PFSK-1 (cell line): ENCODE results near the gene SLX9.

ENCODE experiments used
- FOXP2 ChIP-seq: optimal IDR thresholded peaks from 2 replicates; pipeline ENCODE3; 2011; ENCODE audit warnings: borderline replicate concordance, control low read depth, inconsistent platforms; ENCODE audit not compliant: insufficient read depth; ENCODE audit errors: extremely low read length, extremely low read depth
- POLR2AphosphoS5 ChIP-seq: IDR thresholded peaks from 2 replicates; pipeline ENCODE4 v1.6.1; 2012; ENCODE audit warnings: low read depth, mild to moderate bottlenecking, control low read depth, low read length, moderate library complexity
- REST ChIP-seq, 2 experiments: IDR thresholded peaks; 2 replicates each; pipeline versions ENCODE4 v1.6.1 to v1.8.0; 2011 to 2012; ENCODE audit warnings: low read depth in 2 of 2, low read length in 2 of 2, control low read depth in 1 of 2, inconsistent platforms in 1 of 2, mild to moderate bottlenecking in 1 of 2, moderate library complexity in 1 of 2; ENCODE audit not compliant: insufficient read depth in 1 of 2
- SIN3A ChIP-seq: IDR thresholded peaks from 2 replicates; pipeline ENCODE4 v1.6.1; 2012; ENCODE audit warnings: mild to moderate bottlenecking, low read length, moderate library complexity, borderline replicate concordance; ENCODE audit not compliant: insufficient read depth
- TAF1 ChIP-seq: IDR thresholded peaks from 2 replicates; pipeline ENCODE4 v1.6.1; 2012; ENCODE audit warnings: low read length, control low read depth, borderline replicate concordance; ENCODE audit not compliant: insufficient read depth

The SLX9 gene

GRCh38 chr21:44892095-44892494 lies 47.7 kb upstream of the SLX9 start:
- no peak for TF ChIP-seq REST (IDR thresholded peaks at IDR 0.05; ENCODE audit: insufficient read depth in 1 of 2, low read depth in 2 of 2, low read length in 2 of 2)
- TF ChIP-seq FOXP2: no peak
- TF ChIP-seq TAF1: no peak
- no peak for TF ChIP-seq POLR2AphosphoS5
- no peak for TF ChIP-seq SIN3A

- no peak for TF ChIP-seq SIN3A
- TF ChIP-seq TAF1: no peak
- TF ChIP-seq FOXP2: no peak
- no peak for TF ChIP-seq REST (IDR thresholded peaks at IDR 0.05; ENCODE audit: insufficient read depth in 1 of 2, low read depth in 2 of 2, low read length in 2 of 2)
- TF ChIP-seq POLR2AphosphoS5: no peak
These were observed 47.1 kb upstream of the SLX9 start for GRCh38 chr21:44892536-44893277.

GRCh38 chr21:44893278-44893556 lies 46.6 kb upstream of the SLX9 start:
- no peak for TF ChIP-seq POLR2AphosphoS5
- TF ChIP-seq TAF1: no peak
- TF ChIP-seq SIN3A: no peak
- TF ChIP-seq FOXP2: no peak
- TF ChIP-seq REST (IDR thresholded peaks at IDR 0.05; ENCODE audit: insufficient read depth in 1 of 2, low read depth in 2 of 2, low read length in 2 of 2): no peak

DNA sequence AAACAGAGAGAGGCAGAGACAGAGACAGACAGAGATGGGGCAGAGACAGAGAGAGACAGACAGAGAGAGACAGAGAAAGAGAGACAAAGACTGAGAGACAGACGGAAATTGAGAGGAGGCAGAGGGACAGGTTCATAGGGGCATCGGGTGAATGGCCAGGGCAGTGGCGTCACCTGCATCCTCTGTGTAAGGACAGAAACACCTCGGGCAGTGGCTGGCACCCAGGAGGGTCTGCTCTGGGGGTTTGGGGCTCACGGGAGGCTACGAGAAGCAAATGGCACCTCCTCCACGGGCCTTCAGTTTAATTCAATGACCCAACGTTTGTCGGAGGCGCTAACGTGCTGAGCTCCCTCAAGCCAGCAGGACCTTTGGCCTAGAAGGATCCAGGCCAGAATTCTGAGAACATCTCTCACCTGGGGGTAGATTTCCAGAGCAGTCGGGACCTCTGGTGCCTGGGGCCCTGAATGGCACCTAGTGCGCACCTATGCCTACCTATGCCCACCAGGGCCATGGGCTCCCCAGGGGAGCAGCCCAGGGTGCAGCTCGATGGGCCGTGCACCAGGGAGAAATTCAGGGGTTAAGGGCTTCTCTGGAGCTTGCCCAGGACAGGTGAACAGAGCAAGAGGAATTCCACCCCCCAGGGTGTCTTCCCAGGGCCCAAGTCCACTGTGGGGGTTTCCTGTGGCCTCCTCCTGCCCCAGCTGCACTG lies 45.7 kb upstream of the SLX9 start:
- TF ChIP-seq SIN3A (no peak), FOXP2 (no peak), TAF1 (no peak), POLR2AphosphoS5 (no peak), REST (IDR thresholded peaks at IDR 0.05; ENCODE audit: insufficient read depth in 1 of 2, low read depth in 2 of 2, low read length in 2 of 2) (no peak)
